Loucy (cell line): ENCODE results near the gene TMEM87B.

Experiments
- CTCF ChIP-seq: fragments of 200-600 bp; sonication (generic); conservative IDR thresholded peaks from 2 replicates; pipeline ENCODE4 v1.5.1; 2014; ENCODE audit warnings: mild to moderate bottlenecking, antibody characterized with exemption, low read length
- EZH2phosphoT487 ChIP-seq: fragments of 200-600 bp; IDR thresholded peaks from 2 replicates; pipeline ENCODE4 v1.6.1; 2018; ENCODE audit warnings: antibody characterized with exemption, mild to moderate bottlenecking, moderate library complexity, borderline replicate concordance

- TF ChIP-seq CTCF (no peak), EZH2phosphoT487 (no peak)
These were observed 96.2 kb downstream of the TMEM87B start for GRCh38 chr2:112151271-112151670.
